HK-2 (cell line): ENCODE measurements around the gene GP1BA.

Experiments
- DNase-seq: peaks from one replicate; pipeline ENCODE4 v3.0.0-alpha.2; 2018; ENCODE audit not compliant: unreplicated experiment

Gene GP1BA

GRCh38 chr17:4973256-4974114 lies 41.4 kb downstream of the GP1BA start:
- DNase-seq = no peak

- no peak for DNase-seq
Observed at GRCh38 chr17:4974115-4974670, 42.1 kb downstream of the GP1BA start.

- DNase-seq = no peak
Observed at GRCh38 chr17:4978726-4979125, 46.6 kb downstream of the GP1BA start.

- no peak for DNase-seq
Observed at GRCh38 chr17:4980644-4981216, 48.7 kb downstream of the GP1BA start.

GRCh38 chr17:4982305-4982704 lies 50.2 kb downstream of the GP1BA start:
- no peak for DNase-seq
